WTC11 (cell line): Measurements from ENCODE around the gene GRIN2C. TPM values are rescaled to one million over a fixed set of nuclear protein-coding genes. Genes with fewer than 3 reads are reported as not detected.

ENCODE experiments used
- ATAC-seq: fragments of 200-7000 bp; cut with Tn5 transposase; 2 replicates; pipeline ENCODE4 v1.10.0; 2021; ENCODE audit warnings: mild to moderate bottlenecking, moderate library complexity
- CTCF ChIA-PET: fragments of 300-600 bp; sonication (Branson Sonifier 250); formaldehyde crosslinking; loops from one replicate; lab custom pipeline; 2021; ENCODE audit warnings: antibody characterized with exemption; lab: Charles Lee
- POLR2A ChIA-PET: fragments of 350-600 bp; sonication (Branson Sonifier 250); formaldehyde crosslinking; loops from one replicate; lab custom pipeline; 2021; ENCODE audit warnings: antibody characterized with exemption; lab: Charles Lee
- DNase-seq: peaks from one replicate; pipeline ENCODE4 v3.0.0; 2021; ENCODE audit warnings: low spot score
- H3K27ac Mint-ChIP-seq: 2 replicates; pipeline ENCODE4 v1.8.0; 2021; ENCODE audit warnings: mixed read lengths
- H3K27me3 Mint-ChIP-seq: 2 replicates; pipeline ENCODE4 v1.8.0; 2021; ENCODE audit warnings: low read depth, mild to moderate bottlenecking, moderate library complexity, mixed read lengths
- H3K36me3 Mint-ChIP-seq: 2 replicates; pipeline ENCODE4 v1.8.0; 2021; ENCODE audit warnings: mixed read lengths
- H3K4me1 Mint-ChIP-seq: 2 replicates; pipeline ENCODE4 v1.8.0; 2022; ENCODE audit warnings: mixed read lengths
- H3K4me3 Mint-ChIP-seq: 2 replicates; pipeline ENCODE4 v1.8.0; 2021; ENCODE audit warnings: mild to moderate bottlenecking, moderate library complexity, mixed read lengths
- H3K9me3 Mint-ChIP-seq: 2 replicates; pipeline ENCODE4 v1.8.0; 2021; ENCODE audit warnings: mixed read lengths
- ATF1 ChIP-seq: sonication (generic); formaldehyde crosslinking; IDR thresholded peaks from 2 replicates; pipeline ENCODE4 v1.8.1; 2023; ENCODE audit warnings: mild to moderate bottlenecking, moderate library complexity, missing genetic modification reagents
- CBFB ChIP-seq: sonication (generic); formaldehyde crosslinking; IDR thresholded peaks from 2 replicates; pipeline ENCODE4 v1.8.1; 2022; ENCODE audit warnings: mild to moderate bottlenecking, low read depth, missing genetic modification reagents
- CTCF ChIP-seq: fragments of 200-600 bp; IDR thresholded peaks from 2 replicates; pipeline ENCODE4 v1.8.0; 2022; ENCODE audit warnings: antibody characterized with exemption
- E2F5 ChIP-seq: sonication (generic); formaldehyde crosslinking; IDR thresholded peaks from 2 replicates; pipeline ENCODE4 v1.8.1; 2022; ENCODE audit warnings: mild to moderate bottlenecking, moderate library complexity, missing genetic modification reagents
- ERG ChIP-seq: fragments of 250-450 bp; sonication (Bioruptor Pico); IDR thresholded peaks from 2 replicates; pipeline ENCODE4 v1.8.0; 2021; ENCODE audit warnings: mild to moderate bottlenecking
- GTF2I ChIP-seq: fragments of 250-450 bp; sonication (Bioruptor Pico); conservative IDR thresholded peaks from 2 replicates; pipeline ENCODE4 v1.4.0; 2021; ENCODE audit warnings: mild to moderate bottlenecking
- HMGA2 ChIP-seq: fragments of 250-450 bp; sonication (Bioruptor Pico); IDR thresholded peaks from 2 replicates; pipeline ENCODE4 v1.4.0; 2021; ENCODE audit warnings: mild to moderate bottlenecking, moderate library complexity
- MYBL2 ChIP-seq: sonication (generic); formaldehyde crosslinking; IDR thresholded peaks from 2 replicates; pipeline ENCODE4 v1.8.1; 2023; ENCODE audit warnings: mild to moderate bottlenecking, moderate library complexity, missing genetic modification reagents
- OVOL2 ChIP-seq: fragments of 250-450 bp; sonication (Bioruptor Pico); IDR thresholded peaks from 2 replicates; pipeline ENCODE4 v1.9.0; 2021; ENCODE audit warnings: mild to moderate bottlenecking, borderline replicate concordance
- ZBTB21 ChIP-seq: sonication (generic); formaldehyde crosslinking; IDR thresholded peaks from 2 replicates; pipeline ENCODE4 v1.8.1; 2023; ENCODE audit warnings: mild to moderate bottlenecking, missing genetic modification reagents, borderline replicate concordance
- ZNF121 ChIP-seq: sonication (generic); formaldehyde crosslinking; IDR thresholded peaks from 2 replicates; pipeline ENCODE4 v1.8.0; 2023; ENCODE audit warnings: missing genetic modification reagents
- ZNF281 ChIP-seq: sonication (generic); formaldehyde crosslinking; IDR thresholded peaks from 2 replicates; pipeline ENCODE4 v1.8.0; 2023; ENCODE audit warnings: mild to moderate bottlenecking, missing genetic modification reagents
- ZNF317 ChIP-seq: sonication (generic); formaldehyde crosslinking; IDR thresholded peaks from 2 replicates; pipeline ENCODE4 v1.8.1; 2023; ENCODE audit warnings: low read depth, mild to moderate bottlenecking, moderate library complexity, missing genetic modification reagents, borderline replicate concordance
- ZNF425 ChIP-seq: fragments of 250-450 bp; sonication (Bioruptor Pico); conservative IDR thresholded peaks from 2 replicates; pipeline ENCODE4 v1.9.0; 2021; ENCODE audit warnings: mild to moderate bottlenecking
- ZNF512 ChIP-seq: sonication (generic); formaldehyde crosslinking; IDR thresholded peaks from 2 replicates; pipeline ENCODE4 v1.8.1; 2022; ENCODE audit warnings: missing genetic modification reagents, borderline replicate concordance
- ZNF671 ChIP-seq: fragments of 250-450 bp; sonication (Bioruptor Pico); IDR thresholded peaks from 2 replicates; pipeline ENCODE4 v1.8.0; 2021; ENCODE audit warnings: mild to moderate bottlenecking
- total RNA-seq: library from RNA; stranded (reverse); gene quantifications from 3 replicates; pipeline ENCODE4 v1.2.3, GENCODE V29; 2021
- TF ChIP-seq, protein P1 (sequence below): sonication (generic); formaldehyde crosslinking; IDR thresholded peaks from 2 replicates; pipeline ENCODE4 v1.8.0; 2022; ENCODE audit warnings: mild to moderate bottlenecking, missing genetic modification reagents
- TF ChIP-seq, protein P2 (sequence below): sonication (generic); formaldehyde crosslinking; conservative IDR thresholded peaks from 2 replicates; pipeline ENCODE4 v1.8.1; 2022; ENCODE audit warnings: mild to moderate bottlenecking, missing genetic modification reagents

The GRIN2C gene
- total RNA-seq, 1 experiment from 2014 or later, result 0.31 TPM

DNA sequence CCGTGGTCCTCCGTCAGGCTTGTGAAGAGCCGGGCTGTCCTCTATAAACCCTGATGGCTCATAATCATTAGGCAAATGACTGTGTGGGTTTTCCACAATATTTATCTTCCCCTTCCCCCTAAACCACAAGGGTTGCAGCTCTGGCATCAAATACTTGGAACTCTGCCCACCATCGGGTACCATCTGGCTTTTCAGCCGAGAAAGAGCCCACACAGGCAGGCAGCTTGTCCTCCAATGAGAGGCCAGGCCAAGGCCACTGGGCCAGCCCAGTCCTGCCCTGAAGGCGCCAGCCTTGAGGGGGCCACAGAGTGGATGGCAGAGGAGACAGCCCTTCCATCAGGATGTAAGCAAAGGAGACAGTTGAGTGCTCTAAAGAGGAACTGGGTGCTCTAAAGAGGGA lies 51.8 kb downstream of the GRIN2C start (continued):
- TF ChIP-seq, protein P1, sequence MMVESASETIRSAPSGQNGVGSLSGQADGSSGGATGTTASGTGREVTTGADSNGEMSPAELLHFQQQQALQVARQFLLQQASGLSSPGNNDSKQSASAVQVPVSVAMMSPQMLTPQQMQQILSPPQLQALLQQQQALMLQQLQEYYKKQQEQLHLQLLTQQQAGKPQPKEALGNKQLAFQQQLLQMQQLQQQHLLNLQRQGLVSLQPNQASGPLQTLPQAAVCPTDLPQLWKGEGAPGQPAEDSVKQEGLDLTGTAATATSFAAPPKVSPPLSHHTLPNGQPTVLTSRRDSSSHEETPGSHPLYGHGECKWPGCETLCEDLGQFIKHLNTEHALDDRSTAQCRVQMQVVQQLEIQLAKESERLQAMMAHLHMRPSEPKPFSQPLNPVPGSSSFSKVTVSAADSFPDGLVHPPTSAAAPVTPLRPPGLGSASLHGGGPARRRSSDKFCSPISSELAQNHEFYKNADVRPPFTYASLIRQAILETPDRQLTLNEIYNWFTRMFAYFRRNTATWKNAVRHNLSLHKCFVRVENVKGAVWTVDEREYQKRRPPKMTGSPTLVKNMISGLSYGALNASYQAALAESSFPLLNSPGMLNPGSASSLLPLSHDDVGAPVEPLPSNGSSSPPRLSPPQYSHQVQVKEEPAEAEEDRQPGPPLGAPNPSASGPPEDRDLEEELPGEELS (CRISPR knock-in tag), result no peak
- no peak for TF ChIP-seq ZNF425 (CRISPR knock-in tag)
- no peak for TF ChIP-seq ZNF281 (CRISPR knock-in tag)
- TF ChIP-seq CTCF, result no peak
- no peak for TF ChIP-seq OVOL2 (CRISPR knock-in tag)
- TF ChIP-seq ZNF121, result no peak
- TF ChIP-seq GTF2I, result no peak
- TF ChIP-seq CBFB (CRISPR knock-in tag), result no peak
- TF ChIP-seq ERG (CRISPR knock-in tag), result no peak
- no peak for TF ChIP-seq HMGA2 (CRISPR knock-in tag)
- no peak for TF ChIP-seq ZBTB21 (CRISPR knock-in tag)
- no peak for TF ChIP-seq ZNF671
- TF ChIP-seq, protein P2, sequence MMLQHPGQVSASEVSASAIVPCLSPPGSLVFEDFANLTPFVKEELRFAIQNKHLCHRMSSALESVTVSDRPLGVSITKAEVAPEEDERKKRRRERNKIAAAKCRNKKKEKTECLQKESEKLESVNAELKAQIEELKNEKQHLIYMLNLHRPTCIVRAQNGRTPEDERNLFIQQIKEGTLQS (CRISPR knock-in tag), result no peak

GRCh38 chr17:74807441-74807840 lies 52.2 kb downstream of the GRIN2C start:
- POLR2A ChIA-PET, result no interaction called here
- no peak overlapping the region for H3K4me3 Mint-ChIP-seq
- no peaks in the 10 kb centered on the region; the same call in 1 of the 2 replicates for H3K36me3 Mint-ChIP-seq
- H3K27ac Mint-ChIP-seq, result no peak overlapping the region
- no peaks in the 10 kb centered on the region for H3K27me3 Mint-ChIP-seq
- CTCF ChIA-PET, result interaction anchor here (0.7 to 3.2 kb wide), 4 partner anchors 34 to 58 kb away, joined by 3 to 15 read pairs (median 3); no protein-coding TSS in a partner anchor
- TF ChIP-seq ZBTB21 (CRISPR knock-in tag), result no peak
- ATAC-seq (no peak), DNase-seq (no peak)
- no peaks in the 10 kb centered on the region for H3K9me3 Mint-ChIP-seq
- H3K4me1 Mint-ChIP-seq, result peaks cover 6% of the 10 kb centered on the region

- Mint-ChIP-seq H3K4me3 (no peak overlapping the region), H3K9me3 (no peaks in the 10 kb centered on the region), H3K27ac (no peak overlapping the region), H3K27me3 (no peaks in the 10 kb centered on the region), H3K36me3 (no peaks in the 10 kb centered on the region; the same call in 1 of the 2 replicates), H3K4me1 (no peaks in the 10 kb centered on the region)
- DNase-seq, result no peak
- ATAC-seq, result no peak
- ChIA-PET CTCF (interaction anchor here (1.3 to 2.2 kb wide), 6 partner anchors 10 to 61 kb away, joined by 3 to 7 read pairs (median 6); no protein-coding TSS in a partner anchor), POLR2A (interaction anchor here (1.1 kb wide), 1 partner anchor 34 kb away, joined by 5 read pairs; no protein-coding TSS in a partner anchor)
- TF ChIP-seq E2F5 (CRISPR knock-in tag), result no peak
- TF ChIP-seq ERG (CRISPR knock-in tag), result no peak
- no peak for TF ChIP-seq MYBL2 (CRISPR knock-in tag)
- no peak for TF ChIP-seq ZNF317 (CRISPR knock-in tag)
- no peak for TF ChIP-seq GTF2I
- no peak for TF ChIP-seq ZNF512 (CRISPR knock-in tag)
- TF ChIP-seq ATF1 (CRISPR knock-in tag), result no peak
Observed at GRCh38 chr17:74806334-74806733, 53.4 kb downstream of the GRIN2C start.
